Glomerular endothelial cell (primary cell): Measurements from ENCODE around the gene TSPAN6. TPM values are rescaled to one million over a fixed set of nuclear protein-coding genes. Genes with fewer than 3 reads are reported as not detected.
A peak's percentile ranks its signal among the peaks of the same experiment; 100 is the strongest.

Experiments
- DNase-seq: peaks from one replicate; pipeline ENCODE4 v3.0.0-alpha.2; 2011; ENCODE audit warnings: low read depth, low spot score; ENCODE audit errors: extremely low read depth
- total RNA-seq: library from RNA; depleted of rRNA; stranded (reverse); fragments of >200 nt; gene quantifications from 2 replicates; pipeline ENCODE4 v1.2.3, GENCODE V29; 2015

Gene TSPAN6
- total RNA-seq, 1 donor from 2014 or later = 34.1 TPM

- no peak for DNase-seq
Observed at GRCh38 chrX:100648458-100649417, 12.1 kb upstream of the TSPAN6 start.

- DNase-seq = no peak
Observed at GRCh38 chrX:100647739-100648138, 11.1 kb upstream of the TSPAN6 start.

GRCh38 chrX:100647095-100647494 is 10.5 kb upstream of the TSPAN6 start:
- DNase-seq = no peak

- no peak for DNase-seq
Observed at GRCh38 chrX:100645106-100645505, 8.5 kb upstream of the TSPAN6 start.

GRCh38 chrX:100643956-100644860 is 7.6 kb upstream of the TSPAN6 start, which contains the start of gene SRPX2:
Gene SRPX2 (plus strand): TSS chrX:100644199. CDS start chrX:100646323, 2,124 bp downstream.
- no peak for DNase-seq

- DNase-seq = no peak
Observed at GRCh38 chrX:100643212-100643611, 6.6 kb upstream of the TSPAN6 start.

- DNase-seq = no peak
Observed at GRCh38 chrX:100642290-100642689, 5.7 kb upstream of the TSPAN6 start.

- no peak for DNase-seq
Observed at GRCh38 chrX:100635989-100636320, 651 bp downstream of the TSPAN6 start.

GRCh38 chrX:100635040-100635439 is 1.6 kb downstream of the TSPAN6 start:
- DNase-seq = no peak

- DNase-seq = no peak
Observed at GRCh38 chrX:100625985-100626491, 10.6 kb downstream of the TSPAN6 start.

- DNase-seq = no peak
Observed at GRCh38 chrX:100623001-100623400, 13.6 kb downstream of the TSPAN6 start.

- peak; percentile 22 for DNase-seq
Observed at GRCh38 chrX:100615005-100615404, 21.6 kb downstream of the TSPAN6 start.

GRCh38 chrX:100611951-100612350 is 24.7 kb downstream of the TSPAN6 start:
- DNase-seq = no peak

GRCh38 chrX:100609591-100609990 is 27.0 kb downstream of the TSPAN6 start:
- DNase-seq = no peak

GRCh38 chrX:100606753-100607152 is 29.9 kb downstream of the TSPAN6 start:
- DNase-seq = no peak

GRCh38 chrX:100600758-100601157 is 35.8 kb downstream of the TSPAN6 start:
- DNase-seq = no peak

GRCh38 chrX:100600340-100600739 is 36.3 kb downstream of the TSPAN6 start:
- DNase-seq = no peak

GRCh38 chrX:100599456-100599855 is 37.1 kb downstream of the TSPAN6 start:
- no peak for DNase-seq

GRCh38 chrX:100596601-100597000 is 40.0 kb downstream of the TSPAN6 start:
- DNase-seq = no peak

GRCh38 chrX:100593581-100593980 is 43.0 kb downstream of the TSPAN6 start:
- DNase-seq = no peak

- DNase-seq = no peak
Observed at GRCh38 chrX:100593126-100593525, 43.5 kb downstream of the TSPAN6 start.
